ENCODE data around the gene CD72.
"Not testable (repeated sequence)": the region's sequence is repeated elsewhere in the genome, so short reads cannot be mapped to it uniquely, and the experiment has no call there.

DNA sequence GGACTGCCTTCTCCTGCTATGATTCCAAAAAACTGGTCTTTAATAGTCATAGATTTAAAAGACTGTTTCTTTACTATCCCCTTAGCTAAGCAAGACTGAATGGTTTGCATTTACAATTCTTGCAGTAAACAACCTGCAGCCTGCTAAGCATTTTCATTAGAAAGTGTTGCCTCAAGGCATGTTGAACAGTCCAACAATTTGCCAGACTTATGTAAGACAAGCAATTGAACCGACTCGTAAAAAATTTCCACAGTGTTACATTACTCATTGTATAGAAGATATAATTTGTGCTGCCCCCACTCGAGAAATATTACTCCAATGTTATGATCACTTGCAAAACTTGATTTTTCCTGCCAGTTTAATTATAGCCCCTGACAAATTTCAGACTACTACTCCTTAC is 33.5 kb downstream of the CD72 start:
- not testable (repeated sequence) for TF ChIP-seq RAD21 (IDR thresholded peaks at IDR 0.05); GABPA (IDR thresholded peaks at IDR 0.05 in 1 of 2, conservative IDR thresholded peaks at IDR 0.05 in 1 of 2)
- TF ChIP-seq, protein P1, sequence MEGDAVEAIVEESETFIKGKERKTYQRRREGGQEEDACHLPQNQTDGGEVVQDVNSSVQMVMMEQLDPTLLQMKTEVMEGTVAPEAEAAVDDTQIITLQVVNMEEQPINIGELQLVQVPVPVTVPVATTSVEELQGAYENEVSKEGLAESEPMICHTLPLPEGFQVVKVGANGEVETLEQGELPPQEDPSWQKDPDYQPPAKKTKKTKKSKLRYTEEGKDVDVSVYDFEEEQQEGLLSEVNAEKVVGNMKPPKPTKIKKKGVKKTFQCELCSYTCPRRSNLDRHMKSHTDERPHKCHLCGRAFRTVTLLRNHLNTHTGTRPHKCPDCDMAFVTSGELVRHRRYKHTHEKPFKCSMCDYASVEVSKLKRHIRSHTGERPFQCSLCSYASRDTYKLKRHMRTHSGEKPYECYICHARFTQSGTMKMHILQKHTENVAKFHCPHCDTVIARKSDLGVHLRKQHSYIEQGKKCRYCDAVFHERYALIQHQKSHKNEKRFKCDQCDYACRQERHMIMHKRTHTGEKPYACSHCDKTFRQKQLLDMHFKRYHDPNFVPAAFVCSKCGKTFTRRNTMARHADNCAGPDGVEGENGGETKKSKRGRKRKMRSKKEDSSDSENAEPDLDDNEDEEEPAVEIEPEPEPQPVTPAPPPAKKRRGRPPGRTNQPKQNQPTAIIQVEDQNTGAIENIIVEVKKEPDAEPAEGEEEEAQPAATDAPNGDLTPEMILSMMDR (IDR thresholded peaks at IDR 0.05; ENCODE audit: low read depth, low read length, missing input control) = not testable (repeated sequence)
- TF ChIP-seq, protein P2, sequence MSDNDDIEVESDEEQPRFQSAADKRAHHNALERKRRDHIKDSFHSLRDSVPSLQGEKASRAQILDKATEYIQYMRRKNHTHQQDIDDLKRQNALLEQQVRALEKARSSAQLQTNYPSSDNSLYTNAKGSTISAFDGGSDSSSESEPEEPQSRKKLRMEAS (IDR thresholded peaks at IDR 0.05) = not testable (repeated sequence)

All from liver (tissue), 3 donors.